ENCODE results near the gene TMSB4X.

GRCh38 chrX:12999422-12999821 is 24.5 kb downstream of the TMSB4X start:
- TF ChIP-seq CTCF (IDR thresholded peaks at IDR 0.05) (no peak), POLR2A (IDR thresholded peaks at IDR 0.05) (no peak)
